Measurements from ENCODE around the gene TSC22D3.

Gene TSC22D3

DNA sequence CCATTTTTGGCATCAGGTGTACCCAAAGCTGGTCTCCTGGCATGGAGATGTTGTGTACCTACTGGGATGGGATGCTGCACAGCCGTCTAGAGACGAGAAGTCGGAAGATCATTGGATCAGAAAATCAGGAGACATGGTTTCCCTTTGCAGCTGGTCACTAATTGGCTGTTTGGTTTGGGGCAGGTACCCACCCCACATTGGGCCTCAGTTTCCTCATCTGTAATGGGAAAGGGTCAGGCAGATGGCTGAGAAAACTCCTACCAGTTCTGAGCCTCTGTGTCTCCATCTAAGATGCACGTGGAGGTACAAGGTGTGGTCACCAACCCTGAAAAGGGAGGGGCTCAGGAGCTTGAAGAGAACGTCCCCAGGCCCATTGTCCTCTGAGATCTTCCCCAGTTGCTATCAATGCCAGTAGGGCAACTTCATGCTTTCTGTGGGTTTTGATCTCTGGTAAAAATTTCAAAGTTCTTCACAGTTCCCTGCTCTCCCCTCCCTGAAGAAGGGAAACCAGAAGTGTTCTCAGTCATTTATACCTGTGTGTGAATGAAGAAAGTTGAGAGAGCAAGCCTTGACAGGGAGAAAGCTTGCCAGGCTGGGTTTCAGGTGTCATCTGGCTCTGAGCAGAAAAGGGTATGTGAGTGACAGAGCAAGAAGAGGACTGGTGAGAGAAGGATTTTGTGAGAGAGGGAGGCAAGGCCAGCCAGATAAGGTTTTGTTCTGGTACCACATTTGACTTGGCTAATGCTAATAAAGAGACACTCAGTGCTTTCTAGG is 15.1 kb downstream of the TSC22D3 start:
- DNase-seq (ENCODE audit: low read depth in 2 of 2) = no peak
- no peak for TF ChIP-seq CTCF (IDR thresholded peaks at IDR 0.05; ENCODE audit: low read depth, low read length)
- no peak overlapping the region for H3K4me3 ChIP-seq (replicated peaks in 1 of 2; ENCODE audit: low read depth in 2 of 2, low read length in 2 of 2)

GRCh38 chrX:107758231-107758766 is 17.3 kb downstream of the TSC22D3 start:
- DNase-seq (ENCODE audit: low read depth in 2 of 2) = no peak
- H3K4me3 ChIP-seq (replicated peaks in 1 of 2; ENCODE audit: low read depth in 2 of 2, low read length in 2 of 2) = no peak overlapping the region
- no peak for TF ChIP-seq CTCF (IDR thresholded peaks at IDR 0.05; ENCODE audit: low read depth, low read length)

DNA sequence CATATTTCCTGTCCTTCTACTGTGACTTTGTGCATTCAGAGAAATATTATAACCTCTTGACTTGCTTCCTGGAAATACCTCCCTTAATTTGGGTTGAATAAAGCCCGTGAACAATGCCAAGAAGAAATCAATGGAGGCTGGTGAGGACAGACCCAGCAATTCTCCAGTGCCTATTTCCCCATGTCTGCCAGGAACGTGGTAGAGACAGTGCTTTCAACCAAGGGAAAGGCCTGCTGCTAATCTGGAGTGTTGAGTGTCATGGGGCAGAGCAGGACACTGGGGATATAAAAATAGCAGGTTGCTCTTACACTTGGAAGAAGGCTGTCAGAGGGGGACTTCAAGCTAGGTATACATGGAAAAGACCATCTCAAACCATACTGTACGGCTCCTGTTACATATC is 19.9 kb downstream of the TSC22D3 start:
- DNase-seq (ENCODE audit: low read depth in 2 of 2) = no peak
- no peak for TF ChIP-seq CTCF (IDR thresholded peaks at IDR 0.05; ENCODE audit: low read depth, low read length)
- H3K4me3 ChIP-seq (replicated peaks in 1 of 2; ENCODE audit: low read depth in 2 of 2, low read length in 2 of 2) = no peak overlapping the region

DNA sequence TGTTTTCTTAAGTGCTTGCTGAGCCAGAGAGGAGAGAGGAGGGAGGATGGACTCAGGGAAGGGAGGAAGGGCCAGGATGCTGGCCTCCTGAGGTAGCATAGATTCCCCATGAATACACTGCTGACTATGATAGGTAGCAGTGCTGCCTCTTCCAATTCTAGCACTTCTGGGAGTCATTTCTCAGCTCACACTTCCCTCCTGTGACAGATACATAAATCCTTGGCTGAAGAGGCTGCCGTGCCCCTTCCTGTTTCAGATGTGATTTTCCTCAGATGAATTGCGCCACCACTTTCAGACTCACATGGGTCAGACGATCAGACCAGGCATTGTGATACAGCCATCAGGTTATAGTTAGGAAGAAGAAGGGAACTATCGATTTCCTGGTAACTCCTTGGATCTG is 22.4 kb downstream of the TSC22D3 start:
- peak in 1 of 2 donors; percentile 34 for DNase-seq (ENCODE audit: low read depth in 2 of 2)
- TF ChIP-seq CTCF (IDR thresholded peaks at IDR 0.05; ENCODE audit: low read depth, low read length) = no peak
- no peak overlapping the region for H3K4me3 ChIP-seq (replicated peaks in 1 of 2; ENCODE audit: low read depth in 2 of 2, low read length in 2 of 2)

DNA sequence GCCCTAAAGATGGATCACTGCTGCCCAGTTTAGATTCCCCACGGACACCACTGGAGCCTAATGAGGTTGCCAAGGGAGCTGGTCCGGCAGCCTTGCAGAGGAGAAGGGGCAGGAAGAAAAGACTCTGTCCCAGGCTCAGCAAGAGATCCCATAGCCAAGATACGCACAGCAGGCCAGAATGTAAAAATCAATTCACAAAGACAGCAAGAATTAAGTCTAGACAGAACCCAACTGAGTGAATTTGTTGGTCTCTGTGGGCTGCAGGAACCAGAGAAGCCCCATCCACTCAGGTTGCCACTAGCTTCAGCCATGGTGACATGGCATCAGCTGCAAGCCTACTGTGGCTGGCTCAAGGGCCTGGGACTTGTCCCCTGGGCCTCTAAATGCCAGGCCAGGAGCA is 22.9 kb downstream of the TSC22D3 start:
- no peak for TF ChIP-seq CTCF (IDR thresholded peaks at IDR 0.05; ENCODE audit: low read depth, low read length)
- DNase-seq (ENCODE audit: low read depth in 2 of 2) = no peak
- H3K4me3 ChIP-seq (replicated peaks in 1 of 2; ENCODE audit: low read depth in 2 of 2, low read length in 2 of 2) = no peak overlapping the region

DNA sequence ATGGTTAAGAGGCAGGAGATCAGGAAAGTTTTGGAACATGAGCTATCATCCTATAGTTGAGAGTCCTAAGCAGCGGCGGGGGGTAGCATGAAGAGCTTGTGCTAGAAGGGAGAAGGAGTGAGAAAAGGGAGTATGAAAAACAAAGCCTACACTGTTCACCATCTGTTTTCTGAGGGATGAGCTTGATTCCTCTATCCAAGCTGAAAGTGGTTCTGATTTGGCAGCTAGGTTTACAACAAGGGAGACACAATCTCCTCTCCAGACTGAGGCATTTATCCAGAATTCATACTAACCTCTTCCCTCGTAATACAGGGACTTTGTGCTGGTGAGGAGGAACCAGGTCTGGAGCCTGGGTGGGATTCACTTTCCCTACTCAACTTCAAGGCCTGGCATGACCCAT is 23.5 kb downstream of the TSC22D3 start:
- no peak overlapping the region for H3K4me3 ChIP-seq (replicated peaks in 1 of 2; ENCODE audit: low read depth in 2 of 2, low read length in 2 of 2)
- no peak for TF ChIP-seq CTCF (IDR thresholded peaks at IDR 0.05; ENCODE audit: low read depth, low read length)
- no peak for DNase-seq (ENCODE audit: low read depth in 2 of 2)
